A549 (cell line): ENCODE data around the gene IRF9. TPM values are rescaled to one million over a fixed set of nuclear protein-coding genes. Genes with fewer than 3 reads are reported as not detected.
A peak's percentile ranks its signal among the peaks of the same experiment; 100 is the strongest.

ENCODE experiments used
- ATAC-seq, 2 experiments: fragments of 200-7000 bp in 1 of 2; fragments of >200 bp in 1 of 2; cut with Nextera tagmentation in 1 of 2; cut with Tn5 transposase in 1 of 2; 3 replicates each; pipeline versions ENCODE4 v1.8.0 to v1.9.1; 2018 to 2020; ENCODE audit warnings: mild to moderate bottlenecking in 1 of 2, moderate library complexity in 1 of 2
- CTCF ChIA-PET: fragments of 300-600 bp; sonication (Branson Sonifier 250); formaldehyde crosslinking; extraction: SDS; loops from one replicate; lab custom pipeline; 2021; ENCODE audit warnings: antibody characterized with exemption, inconsistent platforms; lab: Yijun Ruan, JAX
- POLR2A ChIA-PET: fragments of 350-600 bp; formaldehyde crosslinking; extraction: SDS; loops from one replicate; lab custom pipeline; 2021; ENCODE audit warnings: antibody characterized with exemption, inconsistent platforms; lab: Yijun Ruan, JAX
- DNase-seq, 2 experiments: peaks; one replicate each; pipeline versions ENCODE4 v3.0.0 to v3.0.0-alpha.2; 2011 to 2016; ENCODE audit warnings: low read depth in 1 of 2, low spot score in 1 of 2
- FAIRE-seq: peaks from 2 replicates; lab custom pipeline; 2011; peaks lifted over from hg19 to GRCh38; lab: Jason Lieb, UNC
- H3K27ac ChIP-seq, 2 experiments: fragments of >200 bp; sonication (Bioruptor Twin); formaldehyde crosslinking; 3 replicates each; pipeline ENCODE4 v1.5.1; 2016 to 2017
- H3K4me1 ChIP-seq: fragments of >200 bp; sonication (Bioruptor Twin); formaldehyde crosslinking; 3 replicates; pipeline ENCODE4 v1.6.1; 2016
- H3K4me2 ChIP-seq: fragments of >200 bp; sonication (Bioruptor Twin); formaldehyde crosslinking; 3 replicates; pipeline ENCODE4 v1.6.1; 2016
- H3K4me3 ChIP-seq: fragments of >200 bp; sonication (Bioruptor Twin); formaldehyde crosslinking; 3 replicates; pipeline ENCODE4 v1.5.1; 2016
- H3K9me3 ChIP-seq: fragments of >200 bp; sonication (Bioruptor Twin); formaldehyde crosslinking; 3 replicates; pipeline ENCODE4 v1.6.1; 2016
- BHLHE40 ChIP-seq: IDR thresholded peaks from 2 replicates; pipeline ENCODE4 v1.6.1; 2012; ENCODE audit warnings: low read depth, low read length, inconsistent platforms
- CBX8 ChIP-seq: fragments of 200-600 bp; sonication (generic); IDR thresholded peaks from 2 replicates; pipeline ENCODE4 v1.6.1; 2016
- CEBPB ChIP-seq, 2 experiments: fragments of >200 bp in 1 of 2; sonication (Bioruptor Twin) in 1 of 2; formaldehyde crosslinking in 1 of 2; IDR thresholded peaks; 2 replicates each; pipeline ENCODE4 v1.6.1; 2012 to 2016
- EHMT2 ChIP-seq: fragments of 200-600 bp; sonication (generic); IDR thresholded peaks from 2 replicates; pipeline ENCODE4 v1.6.1; 2016; ENCODE audit warnings: antibody characterized with exemption, low read depth, mild to moderate bottlenecking, moderate library complexity
- ESRRA ChIP-seq: fragments of 150-350 bp; IDR thresholded peaks from 2 replicates; pipeline ENCODE4 v1.6.1; 2014; ENCODE audit warnings: mild to moderate bottlenecking, low read length, borderline replicate concordance
- FOSL2 ChIP-seq, 2 experiments: fragments of 450-650 bp in 1 of 2; fragments of >200 bp in 1 of 2; sonication (Bioruptor Twin) in 1 of 2; formaldehyde crosslinking; IDR thresholded peaks; 2 replicates each; pipeline versions ENCODE4 v1.5.0 to v1.6.1; 2016 to 2020; ENCODE audit warnings: mild to moderate bottlenecking in 1 of 2, moderate library complexity in 1 of 2
- GATA3 ChIP-seq: IDR thresholded peaks from 2 replicates; pipeline ENCODE4 v1.6.1; 2012; ENCODE audit warnings: borderline replicate concordance
- HEYL ChIP-seq: fragments of 250-450 bp; sonication (Bioruptor Pico); IDR thresholded peaks from 2 replicates; pipeline ENCODE4 v1.8.0; 2021; ENCODE audit warnings: mild to moderate bottlenecking, moderate library complexity
- HOXA7 ChIP-seq: fragments of 250-450 bp; sonication (Bioruptor Pico); IDR thresholded peaks from 2 replicates; pipeline ENCODE4 v1.5.0; 2020; ENCODE audit warnings: mild to moderate bottlenecking, moderate library complexity
- KDM1A ChIP-seq: fragments of 200-600 bp; sonication (generic); IDR thresholded peaks from 2 replicates; pipeline ENCODE4 v1.6.1; 2016; ENCODE audit warnings: low read depth, mild to moderate bottlenecking
- MAFK ChIP-seq: fragments of 450-650 bp; IDR thresholded peaks from 2 replicates; pipeline ENCODE4 v1.6.1; 2014; ENCODE audit not compliant: partially characterized antibody
- MYC ChIP-seq: IDR thresholded peaks from 2 replicates; pipeline ENCODE4 v1.6.1; 2012; ENCODE audit warnings: mild to moderate bottlenecking, inconsistent platforms, low read length, improper control_type of control experiment, borderline replicate concordance
- NPAS2 ChIP-seq: fragments of 250-450 bp; sonication (Bioruptor Pico); IDR thresholded peaks from 2 replicates; pipeline ENCODE4 v1.8.0; 2022; ENCODE audit warnings: mild to moderate bottlenecking, moderate library complexity, borderline replicate concordance
- NR3C1 ChIP-seq: fragments of >200 bp; sonication (Bioruptor Twin); formaldehyde crosslinking; IDR thresholded peaks from 3 replicates; pipeline ENCODE4 v1.6.1; 2017
- PHF8 ChIP-seq: fragments of 200-600 bp; sonication (generic); IDR thresholded peaks from 2 replicates; pipeline ENCODE4 v1.6.1; 2016; ENCODE audit warnings: low read depth, mild to moderate bottlenecking, antibody characterized with exemption, moderate library complexity, borderline replicate concordance
- POLR2AphosphoS2 ChIP-seq: conservative IDR thresholded peaks from 2 replicates; pipeline ENCODE4 v1.6.1; 2012; ENCODE audit warnings: low read length, improper control_type of control experiment, inconsistent platforms
- RCOR1 ChIP-seq: fragments of 150-350 bp; IDR thresholded peaks from 2 replicates; pipeline ENCODE4 v1.6.1; 2014; ENCODE audit warnings: antibody characterized with exemption, low read length, low read depth
- RNF2 ChIP-seq: fragments of 200-600 bp; sonication (generic); IDR thresholded peaks from 2 replicates; pipeline ENCODE4 v1.6.1; 2016; ENCODE audit warnings: low read depth, mild to moderate bottlenecking, antibody characterized with exemption, moderate library complexity, borderline replicate concordance
- SREBF2 ChIP-seq: fragments of 450-650 bp; IDR thresholded peaks from 2 replicates; pipeline ENCODE4 v1.6.1; 2014; ENCODE audit warnings: mild to moderate bottlenecking, moderate library complexity
- TP53 ChIP-seq: fragments of 250-450 bp; sonication (Bioruptor Pico); IDR thresholded peaks from 2 replicates; pipeline ENCODE4 v1.5.0; 2021; ENCODE audit warnings: mild to moderate bottlenecking, moderate library complexity
- ZC3H11A ChIP-seq: fragments of 450-650 bp; IDR thresholded peaks from 2 replicates; pipeline ENCODE4 v1.6.1; 2014; ENCODE audit warnings: antibody characterized with exemption, mild to moderate bottlenecking
- ZSCAN20 ChIP-seq: fragments of 250-450 bp; sonication (Bioruptor Pico); IDR thresholded peaks from 2 replicates; pipeline ENCODE4 v1.8.0; 2022; ENCODE audit warnings: mild to moderate bottlenecking, moderate library complexity
- WGBS: methylation state at CpG from one replicate; pipeline ENCODE4 v1.1.6; 2017; ENCODE audit errors: missing lambda C conversion rate; 5-methylcytosine and 5-hydroxymethylcytosine counted together
- polyA plus RNA-seq, 4 experiments: library from polyadenylated mRNA; depleted of rRNA in 3 of 4; stranded (reverse); fragments of >200 nt; fragmentation: RNase III in 1 of 4; extraction: RNeasy Plus Mini Kit Qiagen cat#74134 plus additional on column Dnase treatment in 1 of 4; gene quantifications; 2 replicates in 3 of 4; 3 replicates in 1 of 4; pipeline ENCODE4 v1.2.3, GENCODE V29; 2011 to 2017
- TF ChIP-seq, protein P1 (sequence below): fragments of 450-650 bp; IDR thresholded peaks from 2 replicates; pipeline ENCODE4 v1.6.1; 2014; ENCODE audit warnings: antibody characterized with exemption
- TF ChIP-seq, protein P2 (sequence below): IDR thresholded peaks from 2 replicates; pipeline ENCODE4 v1.6.1; 2012
- TF ChIP-seq, protein P3 (sequence below): fragments of 200-600 bp; sonication (generic); IDR thresholded peaks from 2 replicates; pipeline ENCODE4 v1.6.1; 2016; ENCODE audit warnings: antibody characterized with exemption, mild to moderate bottlenecking, moderate library complexity
- TF ChIP-seq, protein P4 (sequence below): IDR thresholded peaks from 2 replicates; pipeline ENCODE4 v1.6.1; 2012; ENCODE audit warnings: low read depth, borderline replicate concordance

Gene IRF9
- polyA plus RNA-seq, 2 of the 4 experiments (the other 2 are of a cell fraction): 19.0 to 23.1 TPM

DNA sequence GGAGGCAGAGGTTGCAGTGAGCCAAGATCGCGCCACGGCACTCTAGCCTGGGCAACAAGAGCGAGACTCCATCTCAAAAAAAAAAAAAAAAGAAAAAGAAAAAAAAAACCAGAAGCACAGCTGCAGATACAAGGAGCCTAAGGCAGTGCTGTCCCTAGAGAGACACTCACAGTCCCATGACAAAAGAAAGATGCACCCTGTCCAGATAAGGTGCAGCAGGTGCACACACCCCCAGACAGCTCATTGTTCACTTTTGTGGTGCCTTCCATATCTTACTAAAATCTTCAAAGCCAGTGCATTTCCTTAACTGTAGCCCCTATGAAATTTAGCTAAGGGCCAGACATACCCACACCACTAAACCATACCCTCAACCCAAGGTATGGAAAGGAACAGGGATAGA is 38.6 kb upstream of the IRF9 start:
- DNase-seq: no peak
- FAIRE-seq: no peak
- WGBS: 83% methylated on average over 4 of the region's 4 CpGs
- no peak overlapping the region for H3K4me3 ChIP-seq
- CTCF ChIA-PET: interaction anchor here (0.6 to 1.9 kb wide), 3 partner anchors 14 to 334 kb away, joined by 3 to 9 read pairs (median 8); partner anchors contain the start of gene IRF9
- POLR2A ChIA-PET: interaction anchor here (0.6 kb wide), 1 partner anchor 76 kb away, joined by 3 read pairs; no protein-coding TSS in a partner anchor
- no peaks in the 10 kb centered on the region for H3K4me1 ChIP-seq
- no peak for ATAC-seq
- TF ChIP-seq SREBF2 (no peak), HEYL (CRISPR knock-in tag) (no peak), TP53 (CRISPR knock-in tag) (no peak), KDM1A (no peak), POLR2AphosphoS2 (no peak), PHF8 (no peak)
- H3K27ac ChIP-seq: no peak overlapping the region
- H3K9me3 ChIP-seq: no peaks in the 10 kb centered on the region
- no peak overlapping the region for H3K4me2 ChIP-seq

DNA sequence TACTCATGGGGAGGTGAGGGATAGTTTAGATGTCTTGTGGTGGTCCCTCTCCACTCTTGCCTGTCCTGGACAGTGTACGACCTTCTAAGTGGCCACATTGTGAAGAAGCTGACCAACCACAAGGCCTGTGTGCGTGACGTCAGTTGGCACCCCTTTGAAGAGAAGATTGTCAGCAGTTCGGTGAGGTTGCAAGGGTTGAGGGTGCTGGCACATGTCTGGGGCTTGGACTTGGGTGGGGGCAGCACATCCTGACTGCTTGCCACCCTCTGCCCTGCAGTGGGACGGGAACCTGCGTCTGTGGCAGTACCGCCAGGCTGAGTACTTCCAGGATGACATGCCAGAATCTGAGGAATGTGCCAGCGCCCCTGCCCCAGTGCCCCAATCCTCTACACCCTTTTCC is 38.2 kb upstream of the IRF9 start:
- ChIA-PET POLR2A (no interaction called here), CTCF (interaction anchor here (0.6 to 1.9 kb wide), 3 partner anchors 14 to 334 kb away, joined by 3 to 9 read pairs (median 8); partner anchors contain the start of gene IRF9)

DNA sequence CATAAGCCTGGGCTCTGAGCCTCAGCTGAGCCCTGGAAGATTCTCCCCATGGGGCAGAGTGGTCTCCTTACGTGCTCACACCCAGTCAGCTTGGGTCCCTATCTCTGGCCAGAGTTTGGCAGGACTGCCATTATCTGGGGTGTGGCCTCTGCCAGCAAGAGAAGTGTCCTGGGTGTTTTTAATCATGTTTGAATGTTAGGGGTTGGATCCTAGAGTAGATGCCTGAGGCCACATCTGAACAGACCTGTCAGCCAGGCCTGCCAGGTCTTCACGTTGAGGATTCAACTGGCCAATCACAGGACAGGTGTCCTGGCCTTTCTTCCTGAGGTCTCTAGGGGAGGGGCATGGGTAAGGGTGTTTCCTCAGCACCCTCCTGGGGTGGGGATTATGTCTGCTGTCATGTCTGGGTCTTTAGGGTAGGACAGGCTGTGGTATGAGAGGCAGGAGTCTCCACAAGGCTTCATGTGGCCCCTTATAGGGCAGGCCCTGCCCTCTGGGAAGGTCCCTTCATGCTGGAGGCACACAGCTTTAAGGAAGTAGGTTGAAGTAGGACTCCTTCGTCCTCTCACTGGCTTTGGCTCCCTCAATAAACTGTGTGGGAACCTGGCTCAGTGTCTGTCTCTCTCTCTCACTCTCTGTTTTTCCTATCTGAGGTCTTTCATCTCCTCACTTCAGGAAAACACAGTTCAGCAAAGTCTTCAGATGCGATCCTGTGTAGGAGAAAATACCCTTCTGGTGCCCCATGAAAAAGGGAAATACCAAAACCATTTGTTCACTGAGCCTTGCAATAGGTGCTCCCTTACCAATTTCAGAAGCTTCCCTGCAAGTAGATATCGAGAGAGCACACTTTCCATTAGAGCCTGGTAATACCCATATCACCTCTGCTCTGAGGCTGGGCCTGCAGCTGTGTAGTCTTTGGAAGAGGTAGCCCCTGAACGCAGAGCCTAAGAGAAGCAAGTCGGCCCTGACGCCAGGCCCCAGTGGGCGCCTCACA is 37.3 kb upstream of the IRF9 start:
- FAIRE-seq: no peak

More for the DNA sequence above, 38.2 kb upstream of the IRF9 start:
- TF ChIP-seq PHF8 (no peak), GATA3 (no peak), BHLHE40 (no peak), NR3C1 (no peak), CEBPB (IDR thresholded peaks at IDR 0.05) (no peak), HOXA7 (CRISPR knock-in tag) (no peak), EHMT2 (no peak), NPAS2 (CRISPR knock-in tag) (no peak), FOSL2 (IDR thresholded peaks at IDR 0.05) (no peak), FOSL2 (CRISPR knock-in tag; IDR thresholded peaks at IDR 0.05) (no peak), ZC3H11A (no peak)
- H3K4me2 ChIP-seq: no peak overlapping the region
- no peak for FAIRE-seq
- no peak overlapping the region for H3K27ac ChIP-seq
- 89% methylated on average over 8 of the region's 8 CpGs for WGBS
- H3K9me3 ChIP-seq: no peaks in the 10 kb centered on the region
- no peak overlapping the region for H3K4me3 ChIP-seq
- ATAC-seq: no peak
- no peaks in the 10 kb centered on the region for H3K4me1 ChIP-seq
- no peak for DNase-seq

More for the DNA sequence above, 37.3 kb upstream of the IRF9 start:
- Histone ChIP-seq H3K4me2 (no peak overlapping the region), H3K27ac (no peak overlapping the region), H3K4me1 (no peaks in the 10 kb centered on the region), H3K9me3 (no peaks in the 10 kb centered on the region), H3K4me3 (no peak overlapping the region)
- ChIA-PET POLR2A (interaction anchor here (2.0 kb wide), 1 partner anchor 9 kb away, joined by 8 read pairs; the partner anchor contains the start of genes DCAF11 and NRL), CTCF (interaction anchor here (1.1 to 4.5 kb wide), 6 partner anchors 7 to 37 kb away, joined by 3 to 22 read pairs (median 6); partner anchors contain the start of genes DCAF11, IRF9 and NRL)
- no peak for TF ChIP-seq RCOR1
- TF ChIP-seq, protein P1, sequence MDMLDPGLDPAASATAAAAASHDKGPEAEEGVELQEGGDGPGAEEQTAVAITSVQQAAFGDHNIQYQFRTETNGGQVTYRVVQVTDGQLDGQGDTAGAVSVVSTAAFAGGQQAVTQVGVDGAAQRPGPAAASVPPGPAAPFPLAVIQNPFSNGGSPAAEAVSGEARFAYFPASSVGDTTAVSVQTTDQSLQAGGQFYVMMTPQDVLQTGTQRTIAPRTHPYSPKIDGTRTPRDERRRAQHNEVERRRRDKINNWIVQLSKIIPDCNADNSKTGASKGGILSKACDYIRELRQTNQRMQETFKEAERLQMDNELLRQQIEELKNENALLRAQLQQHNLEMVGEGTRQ: no peak
- no peak for TF ChIP-seq TP53 (CRISPR knock-in tag)
- TF ChIP-seq FOSL2 (IDR thresholded peaks at IDR 0.05): no peak
- no peak for TF ChIP-seq FOSL2 (CRISPR knock-in tag; IDR thresholded peaks at IDR 0.05)
- TF ChIP-seq CBX8: no peak
- TF ChIP-seq ESRRA: no peak
- TF ChIP-seq PHF8: no peak
- TF ChIP-seq CEBPB (IDR thresholded peaks at IDR 0.05): no peak
- no peak for TF ChIP-seq ZSCAN20 (CRISPR knock-in tag)
- TF ChIP-seq, protein P2, sequence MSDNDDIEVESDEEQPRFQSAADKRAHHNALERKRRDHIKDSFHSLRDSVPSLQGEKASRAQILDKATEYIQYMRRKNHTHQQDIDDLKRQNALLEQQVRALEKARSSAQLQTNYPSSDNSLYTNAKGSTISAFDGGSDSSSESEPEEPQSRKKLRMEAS: no peak
- TF ChIP-seq RNF2: no peak
- TF ChIP-seq, protein P3, sequence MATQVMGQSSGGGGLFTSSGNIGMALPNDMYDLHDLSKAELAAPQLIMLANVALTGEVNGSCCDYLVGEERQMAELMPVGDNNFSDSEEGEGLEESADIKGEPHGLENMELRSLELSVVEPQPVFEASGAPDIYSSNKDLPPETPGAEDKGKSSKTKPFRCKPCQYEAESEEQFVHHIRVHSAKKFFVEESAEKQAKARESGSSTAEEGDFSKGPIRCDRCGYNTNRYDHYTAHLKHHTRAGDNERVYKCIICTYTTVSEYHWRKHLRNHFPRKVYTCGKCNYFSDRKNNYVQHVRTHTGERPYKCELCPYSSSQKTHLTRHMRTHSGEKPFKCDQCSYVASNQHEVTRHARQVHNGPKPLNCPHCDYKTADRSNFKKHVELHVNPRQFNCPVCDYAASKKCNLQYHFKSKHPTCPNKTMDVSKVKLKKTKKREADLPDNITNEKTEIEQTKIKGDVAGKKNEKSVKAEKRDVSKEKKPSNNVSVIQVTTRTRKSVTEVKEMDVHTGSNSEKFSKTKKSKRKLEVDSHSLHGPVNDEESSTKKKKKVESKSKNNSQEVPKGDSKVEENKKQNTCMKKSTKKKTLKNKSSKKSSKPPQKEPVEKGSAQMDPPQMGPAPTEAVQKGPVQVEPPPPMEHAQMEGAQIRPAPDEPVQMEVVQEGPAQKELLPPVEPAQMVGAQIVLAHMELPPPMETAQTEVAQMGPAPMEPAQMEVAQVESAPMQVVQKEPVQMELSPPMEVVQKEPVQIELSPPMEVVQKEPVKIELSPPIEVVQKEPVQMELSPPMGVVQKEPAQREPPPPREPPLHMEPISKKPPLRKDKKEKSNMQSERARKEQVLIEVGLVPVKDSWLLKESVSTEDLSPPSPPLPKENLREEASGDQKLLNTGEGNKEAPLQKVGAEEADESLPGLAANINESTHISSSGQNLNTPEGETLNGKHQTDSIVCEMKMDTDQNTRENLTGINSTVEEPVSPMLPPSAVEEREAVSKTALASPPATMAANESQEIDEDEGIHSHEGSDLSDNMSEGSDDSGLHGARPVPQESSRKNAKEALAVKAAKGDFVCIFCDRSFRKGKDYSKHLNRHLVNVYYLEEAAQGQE: no peak
- TF ChIP-seq MAFK: no peak
- TF ChIP-seq MYC: no peak
- TF ChIP-seq, protein P4, sequence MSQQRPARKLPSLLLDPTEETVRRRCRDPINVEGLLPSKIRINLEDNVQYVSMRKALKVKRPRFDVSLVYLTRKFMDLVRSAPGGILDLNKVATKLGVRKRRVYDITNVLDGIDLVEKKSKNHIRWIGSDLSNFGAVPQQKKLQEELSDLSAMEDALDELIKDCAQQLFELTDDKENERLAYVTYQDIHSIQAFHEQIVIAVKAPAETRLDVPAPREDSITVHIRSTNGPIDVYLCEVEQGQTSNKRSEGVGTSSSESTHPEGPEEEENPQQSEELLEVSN: no peak
- TF ChIP-seq BHLHE40: no peak
- no peak for DNase-seq
- 85% methylated on average over 9 of the region's 9 CpGs for WGBS
- ATAC-seq: peak in 1 of 2 experiments; percentile 31; a peak in 2 of 6 replicates
